Measurements from ENCODE around the gene SLC25A31. TPM values are rescaled to one million over a fixed set of nuclear protein-coding genes. Genes with fewer than 3 reads are reported as not detected.

SLC25A31 gene
- total and polyA plus RNA-seq, 2 of the 13 experiments (the other 11 are each of a cell fraction or from before 2014, with no cell fraction given), result 0.04 TPM; not detected in 1

DNA sequence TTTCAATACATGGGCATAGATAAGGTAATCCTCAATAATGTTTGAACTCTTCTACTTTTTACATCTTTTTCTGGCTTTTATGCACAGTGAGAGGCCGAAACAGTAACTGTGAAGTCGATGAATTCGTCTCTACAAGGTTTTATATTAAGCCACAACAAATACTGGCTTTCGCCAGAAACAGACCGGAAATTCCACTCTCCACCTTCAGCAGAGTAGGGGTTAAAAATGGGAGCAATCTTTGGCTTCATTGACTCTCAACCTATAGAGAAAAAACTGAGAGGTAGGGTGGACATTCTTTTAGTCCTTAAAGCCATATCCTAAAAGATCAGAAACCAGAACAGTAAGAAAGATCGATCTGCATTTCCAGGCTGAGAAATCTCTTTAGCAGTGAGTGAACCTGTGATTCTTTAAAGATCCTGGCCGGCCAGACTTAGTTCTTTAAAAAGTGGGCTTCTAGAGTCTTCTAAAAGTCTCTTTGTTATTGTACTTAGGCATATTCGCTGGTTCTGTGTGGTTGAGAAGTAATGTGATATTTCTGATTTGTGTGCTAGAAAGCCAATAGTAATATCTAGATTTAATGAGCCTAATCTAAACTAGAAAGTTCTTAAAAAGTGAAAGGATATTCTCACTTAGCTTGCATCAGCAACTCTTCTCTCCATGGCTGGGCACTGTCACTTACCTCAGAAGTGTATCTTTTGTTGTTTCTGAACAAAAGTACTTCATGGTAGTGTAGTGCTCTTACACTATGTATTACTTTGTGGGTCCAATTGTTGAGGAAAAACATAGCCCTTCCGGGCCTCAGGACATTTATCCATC, 54.0 kb downstream of the SLC25A31 start (continued):
- TF ChIP-seq, protein P1, sequence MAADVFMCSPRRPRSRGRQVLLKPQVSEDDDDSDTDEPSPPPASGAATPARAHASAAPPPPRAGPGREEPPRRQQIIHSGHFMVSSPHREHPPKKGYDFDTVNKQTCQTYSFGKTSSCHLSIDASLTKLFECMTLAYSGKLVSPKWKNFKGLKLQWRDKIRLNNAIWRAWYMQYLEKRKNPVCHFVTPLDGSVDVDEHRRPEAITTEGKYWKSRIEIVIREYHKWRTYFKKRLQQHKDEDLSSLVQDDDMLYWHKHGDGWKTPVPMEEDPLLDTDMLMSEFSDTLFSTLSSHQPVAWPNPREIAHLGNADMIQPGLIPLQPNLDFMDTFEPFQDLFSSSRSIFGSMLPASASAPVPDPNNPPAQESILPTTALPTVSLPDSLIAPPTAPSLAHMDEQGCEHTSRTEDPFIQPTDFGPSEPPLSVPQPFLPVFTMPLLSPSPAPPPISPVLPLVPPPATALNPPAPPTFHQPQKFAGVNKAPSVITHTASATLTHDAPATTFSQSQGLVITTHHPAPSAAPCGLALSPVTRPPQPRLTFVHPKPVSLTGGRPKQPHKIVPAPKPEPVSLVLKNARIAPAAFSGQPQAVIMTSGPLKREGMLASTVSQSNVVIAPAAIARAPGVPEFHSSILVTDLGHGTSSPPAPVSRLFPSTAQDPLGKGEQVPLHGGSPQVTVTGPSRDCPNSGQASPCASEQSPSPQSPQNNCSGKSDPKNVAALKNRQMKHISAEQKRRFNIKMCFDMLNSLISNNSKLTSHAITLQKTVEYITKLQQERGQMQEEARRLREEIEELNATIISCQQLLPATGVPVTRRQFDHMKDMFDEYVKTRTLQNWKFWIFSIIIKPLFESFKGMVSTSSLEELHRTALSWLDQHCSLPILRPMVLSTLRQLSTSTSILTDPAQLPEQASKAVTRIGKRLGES (CRISPR knock-in tag; IDR thresholded peaks at IDR 0.05; ENCODE audit: borderline replicate concordance), result no peak
- TF ChIP-seq, protein P2, sequence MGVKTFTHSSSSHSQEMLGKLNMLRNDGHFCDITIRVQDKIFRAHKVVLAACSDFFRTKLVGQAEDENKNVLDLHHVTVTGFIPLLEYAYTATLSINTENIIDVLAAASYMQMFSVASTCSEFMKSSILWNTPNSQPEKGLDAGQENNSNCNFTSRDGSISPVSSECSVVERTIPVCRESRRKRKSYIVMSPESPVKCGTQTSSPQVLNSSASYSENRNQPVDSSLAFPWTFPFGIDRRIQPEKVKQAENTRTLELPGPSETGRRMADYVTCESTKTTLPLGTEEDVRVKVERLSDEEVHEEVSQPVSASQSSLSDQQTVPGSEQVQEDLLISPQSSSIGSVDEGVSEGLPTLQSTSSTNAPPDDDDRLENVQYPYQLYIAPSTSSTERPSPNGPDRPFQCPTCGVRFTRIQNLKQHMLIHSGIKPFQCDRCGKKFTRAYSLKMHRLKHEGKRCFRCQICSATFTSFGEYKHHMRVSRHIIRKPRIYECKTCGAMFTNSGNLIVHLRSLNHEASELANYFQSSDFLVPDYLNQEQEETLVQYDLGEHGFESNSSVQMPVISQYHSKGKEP (CRISPR knock-in tag; IDR thresholded peaks at IDR 0.05), result no peak
- TF ChIP-seq ZFP41 (CRISPR knock-in tag; IDR thresholded peaks at IDR 0.05; ENCODE audit: borderline replicate concordance) (no peak), GATAD2A (CRISPR knock-in tag; IDR thresholded peaks at IDR 0.05) (peak; percentile 65), NFE2L2 (IDR thresholded peaks at IDR 0.05; ENCODE audit: low read length) (no peak), SMAD9 (CRISPR knock-in tag; IDR thresholded peaks at IDR 0.05) (no peak), TCF7 (IDR thresholded peaks at IDR 0.05; ENCODE audit: low read depth) (no peak), ZNF652 (CRISPR knock-in tag; IDR thresholded peaks at IDR 0.05; ENCODE audit: borderline replicate concordance, low read depth) (peak; percentile 97), SIN3A (IDR thresholded peaks at IDR 0.05; ENCODE audit: borderline replicate concordance, low read depth, low read length) (0 out of 2 replicates have a peak, but pooled peaks have one; percentile 36), MED1 (CRISPR knock-in tag; IDR thresholded peaks at IDR 0.05) (no peak), SAP130 (CRISPR knock-in tag; IDR thresholded peaks at IDR 0.05; ENCODE audit: low read depth) (peak; percentile 15; the same call in 1 of the 2 replicates)
- TF ChIP-seq, protein P3, sequence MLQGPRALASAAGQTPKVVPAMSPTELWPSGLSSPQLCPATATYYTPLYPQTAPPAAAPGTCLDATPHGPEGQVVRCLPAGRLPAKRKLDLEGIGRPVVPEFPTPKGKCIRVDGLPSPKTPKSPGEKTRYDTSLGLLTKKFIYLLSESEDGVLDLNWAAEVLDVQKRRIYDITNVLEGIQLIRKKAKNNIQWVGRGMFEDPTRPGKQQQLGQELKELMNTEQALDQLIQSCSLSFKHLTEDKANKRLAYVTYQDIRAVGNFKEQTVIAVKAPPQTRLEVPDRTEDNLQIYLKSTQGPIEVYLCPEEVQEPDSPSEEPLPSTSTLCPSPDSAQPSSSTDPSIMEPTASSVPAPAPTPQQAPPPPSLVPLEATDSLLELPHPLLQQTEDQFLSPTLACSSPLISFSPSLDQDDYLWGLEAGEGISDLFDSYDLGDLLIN (CRISPR knock-in tag; IDR thresholded peaks at IDR 0.05; ENCODE audit: borderline replicate concordance), result no peak

Measured in HepG2 (cell line).